ENCODE results near the gene RNF217. TPM values are rescaled to one million over a fixed set of nuclear protein-coding genes. Genes with fewer than 3 reads are reported as not detected.
"Not testable (repeated sequence)": the region's sequence is repeated elsewhere in the genome, so short reads cannot be mapped to it uniquely, and the experiment has no call there.

Gene RNF217
- total RNA-seq, 1 donor from 2014 or later, result 20.5 TPM

DNA sequence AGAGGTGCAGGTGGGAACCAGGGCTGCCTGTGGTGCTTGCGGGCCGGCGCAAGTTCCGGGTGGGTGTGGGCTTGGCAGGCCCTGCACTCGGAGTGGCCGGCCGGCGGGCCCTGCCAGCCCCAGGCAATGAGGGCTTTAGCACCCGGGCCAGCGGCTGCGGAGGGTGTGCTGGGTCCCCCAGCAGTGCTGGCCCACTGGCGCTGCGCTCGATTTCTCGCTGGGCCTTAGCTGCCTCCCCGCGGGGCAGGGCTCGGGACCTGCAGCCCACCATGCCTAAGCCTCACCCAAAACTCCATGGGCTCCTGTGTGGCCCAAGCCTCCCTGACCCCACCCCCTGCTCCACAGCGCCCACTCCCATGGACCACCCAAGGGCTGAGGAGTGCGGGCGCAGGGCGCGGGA lies 163.6 kb downstream of the RNF217 start:
- DNase-seq (ENCODE audit: low read depth, low spot score), result not testable (repeated sequence)

DNA sequence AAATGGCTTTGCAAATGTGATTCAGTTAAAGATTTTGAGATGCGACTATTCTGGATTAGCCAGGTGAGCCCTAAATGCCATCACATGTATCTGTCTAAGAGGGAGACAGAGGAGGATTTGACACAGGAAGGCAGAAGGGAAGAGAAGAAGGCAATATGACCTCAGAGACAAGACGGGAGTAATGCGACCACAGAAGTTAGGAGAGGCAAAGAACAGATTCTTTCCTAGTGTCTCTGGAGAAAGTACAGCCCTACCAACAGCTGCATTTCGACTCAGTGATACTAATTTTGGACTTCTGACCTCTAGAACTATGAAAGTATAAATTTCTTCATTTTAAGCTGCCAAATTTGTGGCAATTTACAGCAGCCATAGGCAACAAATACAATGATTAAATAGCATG lies 167.1 kb downstream of the RNF217 start:
- DNase-seq (ENCODE audit: low read depth, low spot score), result no peak

DNA sequence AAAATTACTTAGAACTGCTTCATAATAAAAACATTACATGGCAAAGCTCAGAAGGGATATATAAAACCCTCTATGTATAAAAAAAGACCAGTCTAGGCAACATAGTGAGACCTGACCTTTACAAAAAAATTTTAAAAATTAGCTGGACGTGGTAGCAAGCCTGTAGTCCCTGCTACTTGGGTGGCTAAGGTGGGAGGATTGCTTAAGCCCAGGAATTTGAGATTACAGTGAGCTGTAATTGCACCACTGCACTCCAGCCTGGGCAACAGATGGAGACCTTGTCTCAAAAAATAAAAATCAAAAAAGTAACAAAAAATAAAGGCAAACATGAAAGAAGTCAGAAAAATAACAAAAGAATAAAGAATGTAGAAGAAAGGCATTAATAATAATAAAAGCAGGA lies 169.8 kb downstream of the RNF217 start:
- DNase-seq (ENCODE audit: low read depth, low spot score), result no peak

DNA sequence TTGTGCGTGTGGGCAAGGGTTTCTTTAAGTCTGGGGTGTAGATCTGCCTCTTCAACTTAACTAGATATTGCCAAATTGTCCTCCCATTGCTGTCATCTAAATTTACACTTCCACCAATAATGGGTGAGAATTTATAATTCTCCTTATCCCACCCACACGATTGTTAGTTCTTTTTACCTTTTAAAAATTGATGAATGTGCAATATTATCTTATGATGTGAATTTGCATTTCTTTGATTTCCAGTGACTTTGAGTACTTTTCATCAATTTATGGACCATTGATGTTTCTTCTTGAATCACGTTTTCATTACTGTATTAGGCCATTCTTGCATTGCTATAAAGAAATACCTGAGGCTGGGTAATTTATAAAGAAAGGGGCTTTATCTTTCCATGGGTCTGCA lies 174.1 kb downstream of the RNF217 start:
- DNase-seq (ENCODE audit: low read depth, low spot score), result no peak

DNA sequence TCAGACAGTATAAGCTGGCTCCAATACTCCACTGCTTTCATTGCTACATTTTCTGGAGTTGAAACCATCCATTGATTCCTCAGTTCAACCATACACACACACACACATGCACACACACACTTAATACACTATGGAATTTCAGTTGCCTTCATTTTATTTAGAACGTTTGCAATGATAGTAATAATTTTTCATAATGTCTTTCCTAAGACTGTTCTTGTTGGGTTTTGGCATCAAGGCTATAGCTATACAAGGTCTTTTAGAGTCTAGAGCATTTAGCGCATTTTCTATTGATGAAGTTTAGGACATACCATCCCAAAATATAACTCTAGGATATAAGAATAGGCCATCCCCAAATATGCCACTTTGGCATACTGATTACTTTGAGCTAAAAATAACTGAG lies 175.8 kb downstream of the RNF217 start:
- no peak for DNase-seq (ENCODE audit: low read depth, low spot score)

DNA sequence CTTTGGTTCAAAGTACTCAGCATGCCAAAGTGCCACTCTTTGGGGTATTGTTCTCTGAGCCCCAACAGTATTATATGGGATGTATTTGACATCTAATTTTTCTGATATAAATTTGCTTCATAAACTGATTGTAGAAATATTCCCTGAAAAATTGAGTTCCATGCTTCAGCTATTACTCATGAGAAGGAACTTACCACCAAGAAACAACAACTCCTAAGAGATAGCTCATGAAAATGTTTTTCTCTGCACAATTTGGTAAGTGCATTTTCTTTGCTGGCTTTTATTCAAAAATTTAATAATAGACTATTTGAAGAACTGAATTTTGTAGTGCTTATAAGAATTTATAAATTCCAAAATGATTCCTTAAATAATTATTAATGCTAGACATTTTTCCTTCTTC lies 178.6 kb downstream of the RNF217 start:
- no peak for DNase-seq (ENCODE audit: low read depth, low spot score)

Other genes with a start within 250 kb of the RNF217 start
- 3.7 and 4.7 TPM in 2 replicates for gene TPD52L1, start 191.3 kb downstream of the RNF217 start, total RNA-seq